BLaER1 treated with 17β-estradiol and CSF1 and Interleukin-3, amounts not matched to agents 10 nM and 100 nM (cell line): ENCODE results near the gene NAA35.

Experiments
- H3K27ac ChIP-seq, 11 experiments: shearing (Covaris generic); formaldehyde crosslinking; 2 replicates each; pipeline ENCODE4 v1.8.1; 2022
- H3K27me3 ChIP-seq, 11 experiments: shearing (Covaris generic); formaldehyde crosslinking; 2 replicates each; pipeline ENCODE4 v1.8.1; 2022
- H3K36me3 ChIP-seq, 11 experiments: shearing (Covaris generic); formaldehyde crosslinking; 2 replicates each; pipeline ENCODE4 v1.8.1; 2022
- H3K4me1 ChIP-seq, 10 experiments: shearing (Covaris generic); formaldehyde crosslinking; 2 replicates each; pipeline ENCODE4 v1.8.1; 2022
- H3K4me2 ChIP-seq, 11 experiments: shearing (Covaris generic); formaldehyde crosslinking; 2 replicates each; pipeline ENCODE4 v1.8.1; 2022
- H3K4me3 ChIP-seq, 10 experiments: shearing (Covaris generic); formaldehyde crosslinking; 2 replicates each; pipeline ENCODE4 v1.8.1; 2022
- H3K9ac ChIP-seq, 11 experiments: shearing (Covaris generic); formaldehyde crosslinking; 2 replicates each; pipeline ENCODE4 v1.8.1; 2022
- H3K9me3 ChIP-seq, 11 experiments: shearing (Covaris generic); formaldehyde crosslinking; replicated peaks in 1 of 11; 2 replicates each; pipeline ENCODE4 v1.8.1; 2022
- H4K20me1 ChIP-seq, 11 experiments: shearing (Covaris generic); formaldehyde crosslinking; 2 replicates each; pipeline ENCODE4 v1.8.1; 2022
- Cebpa-rat ChIP-seq, 11 experiments: shearing (Covaris generic); IDR thresholded peaks; 2 replicates each; pipeline ENCODE4 v1.8.1; 2022

NAA35 gene

GRCh38 chr9:85940832-85941621 is at the start of gene NAA35:
Gene NAA35, plus strand, starts transcription at chr9:85941146. Its CDS starts 1,014 bp downstream, at chr9:85942160.
- H3K9ac ChIP-seq: peak within 1 kb of the TSS; percentile 89 to 96 (median 93)
- H3K4me1 ChIP-seq: peaks cover 29 to 50% (median 41%) of the 10 kb centered on the region in 10 experiments
- H3K4me2 ChIP-seq: peak within 1 kb of the TSS; percentile 75 to 94 (median 86)
- TF ChIP-seq Cebpa-rat (IDR thresholded peaks at IDR 0.05): no peak
- H3K36me3 ChIP-seq: peaks cover 31 to 38% (median 35%) of the 10 kb centered on the region in 11 experiments
- peaks cover 0 to 47% (median 36%) of the 10 kb centered on the region in 11 experiments; a peak in 14 of 22 replicates for H4K20me1 ChIP-seq
- H3K9me3 ChIP-seq: peaks cover 0 to 5% (median 0%) of the 10 kb centered on the region in 11 experiments; a peak in 1 of 22 replicates
- no peaks in the 10 kb centered on the region for H3K27me3 ChIP-seq
- H3K4me3 ChIP-seq: peak within 1 kb of the TSS; percentile 81 to 100 (median 93)
- peak within 1 kb of the TSS; percentile 83 to 95 (median 89) for H3K27ac ChIP-seq

- Histone ChIP-seq H3K9me3 (peaks cover 11 to 28% (median 24%) of the 10 kb centered on the region in 11 experiments; a peak in 20 of 22 replicates), H3K36me3 (peaks cover 0 to 4% (median 0%) of the 10 kb centered on the region in 11 experiments; a peak in 1 of 22 replicates), H3K27ac (no peak overlapping the region), H3K9ac (no peak overlapping the region), H3K4me2 (no peak overlapping the region), H3K4me1 (peaks cover 0 to 5% (median 3%) of the 10 kb centered on the region in 10 experiments; a peak in 12 of 20 replicates), H4K20me1 (no peaks in the 10 kb centered on the region), H3K4me3 (no peak overlapping the region), H3K27me3 (no peaks in the 10 kb centered on the region)
- no peak for TF ChIP-seq Cebpa-rat (IDR thresholded peaks at IDR 0.05)
Observed at GRCh38 chr9:85892401-85892800, 48.5 kb upstream of the NAA35 start.

- H3K27me3 ChIP-seq: no peaks in the 10 kb centered on the region
- no peak overlapping the region for H3K4me2 ChIP-seq
- no peak overlapping the region for H3K4me3 ChIP-seq
- no peak for TF ChIP-seq Cebpa-rat (IDR thresholded peaks at IDR 0.05)
- peaks cover 0 to 4% (median 0%) of the 10 kb centered on the region in 11 experiments; a peak in 1 of 22 replicates for H3K36me3 ChIP-seq
- no peak overlapping the region for H3K27ac ChIP-seq
- H3K9me3 ChIP-seq: peaks cover 11 to 28% (median 24%) of the 10 kb centered on the region in 11 experiments; a peak in 20 of 22 replicates
- H3K9ac ChIP-seq: no peak overlapping the region
- no peaks in the 10 kb centered on the region for H4K20me1 ChIP-seq
- peaks cover 5 to 17% (median 13%) of the 10 kb centered on the region in 10 experiments; a peak in 15 of 20 replicates for H3K4me1 ChIP-seq
Observed at GRCh38 chr9:85895685-85896084, 45.3 kb upstream of the NAA35 start.

- H4K20me1 ChIP-seq: no peaks in the 10 kb centered on the region
- H3K4me1 ChIP-seq: peaks cover 5 to 17% (median 13%) of the 10 kb centered on the region in 10 experiments; a peak in 15 of 20 replicates
- no peak overlapping the region for H3K4me3 ChIP-seq
- H3K27ac ChIP-seq: no peak overlapping the region
- TF ChIP-seq Cebpa-rat (IDR thresholded peaks at IDR 0.05): no peak
- peak overlapping the region in 8 of 11 experiments; percentile 0 to 62 (median 50); a peak in 13 of 22 replicates for H3K4me2 ChIP-seq
- H3K27me3 ChIP-seq: no peaks in the 10 kb centered on the region
- H3K9ac ChIP-seq: no peak overlapping the region
- no peaks in the 10 kb centered on the region for H3K36me3 ChIP-seq
- H3K9me3 ChIP-seq: peaks cover 0 to 16% (median 6%) of the 10 kb centered on the region in 11 experiments; a peak in 16 of 22 replicates
Observed at GRCh38 chr9:85897848-85898247, 43.1 kb upstream of the NAA35 start.

- no peak for TF ChIP-seq Cebpa-rat (IDR thresholded peaks at IDR 0.05)
- Histone ChIP-seq H3K9me3 (peaks cover 0 to 11% (median 2%) of the 10 kb centered on the region in 11 experiments; a peak in 10 of 22 replicates), H3K27me3 (no peaks in the 10 kb centered on the region), H3K4me2 (peak overlapping the region in 7 of 11 experiments; percentile 0 to 62 (median 53); a peak in 11 of 22 replicates), H4K20me1 (no peaks in the 10 kb centered on the region), H3K27ac (no peak overlapping the region), H3K4me3 (no peak overlapping the region), H3K9ac (no peak overlapping the region), H3K36me3 (no peaks in the 10 kb centered on the region), H3K4me1 (peaks cover 5 to 17% (median 13%) of the 10 kb centered on the region in 10 experiments; a peak in 15 of 20 replicates)
Observed at GRCh38 chr9:85898332-85898731, 42.6 kb upstream of the NAA35 start.

GRCh38 chr9:85899388-85899787 is 41.6 kb upstream of the NAA35 start:
- Histone ChIP-seq H3K9me3 (0 out of 22 replicates have a peak, but pooled peaks cover 0 to under 1% (median 0%) of the 10 kb centered on the region in 11 experiments), H3K4me2 (no peak overlapping the region), H3K4me3 (no peak overlapping the region), H3K4me1 (peaks cover 5 to 17% (median 13%) of the 10 kb centered on the region in 10 experiments; a peak in 15 of 20 replicates), H3K27ac (no peak overlapping the region), H4K20me1 (no peaks in the 10 kb centered on the region), H3K9ac (no peak overlapping the region), H3K36me3 (no peaks in the 10 kb centered on the region), H3K27me3 (no peaks in the 10 kb centered on the region)
- TF ChIP-seq Cebpa-rat (IDR thresholded peaks at IDR 0.05): no peak

GRCh38 chr9:85900504-85901201 is 40.3 kb upstream of the NAA35 start:
- H3K9me3 ChIP-seq: no peaks in the 10 kb centered on the region
- H4K20me1 ChIP-seq: no peaks in the 10 kb centered on the region
- H3K9ac ChIP-seq: no peak overlapping the region
- H3K36me3 ChIP-seq: no peaks in the 10 kb centered on the region
- no peak overlapping the region for H3K4me3 ChIP-seq
- no peak for TF ChIP-seq Cebpa-rat (IDR thresholded peaks at IDR 0.05)
- no peaks in the 10 kb centered on the region for H3K27me3 ChIP-seq
- H3K27ac ChIP-seq: no peak overlapping the region
- H3K4me1 ChIP-seq: peaks cover 5 to 17% (median 13%) of the 10 kb centered on the region in 10 experiments; a peak in 15 of 20 replicates
- no peak overlapping the region for H3K4me2 ChIP-seq

GRCh38 chr9:85904975-85905374 is 36.0 kb upstream of the NAA35 start:
- Histone ChIP-seq H3K36me3 (no peaks in the 10 kb centered on the region), H3K4me1 (peaks cover 0 to 9% (median 0%) of the 10 kb centered on the region in 10 experiments; a peak in 4 of 20 replicates), H3K4me2 (no peak overlapping the region), H3K4me3 (no peak overlapping the region), H3K9me3 (no peaks in the 10 kb centered on the region), H3K27me3 (no peaks in the 10 kb centered on the region), H3K9ac (no peak overlapping the region), H3K27ac (no peak overlapping the region), H4K20me1 (no peaks in the 10 kb centered on the region)
- TF ChIP-seq Cebpa-rat (IDR thresholded peaks at IDR 0.05): no peak

GRCh38 chr9:85905957-85906356 is 35.0 kb upstream of the NAA35 start:
- no peak overlapping the region for H3K4me2 ChIP-seq
- no peak overlapping the region for H3K4me3 ChIP-seq
- no peaks in the 10 kb centered on the region for H3K9me3 ChIP-seq
- no peaks in the 10 kb centered on the region for H3K27me3 ChIP-seq
- no peaks in the 10 kb centered on the region for H3K36me3 ChIP-seq
- no peaks in the 10 kb centered on the region for H4K20me1 ChIP-seq
- no peak for TF ChIP-seq Cebpa-rat (IDR thresholded peaks at IDR 0.05)
- no peak overlapping the region for H3K9ac ChIP-seq
- peaks cover 0 to 9% (median 0%) of the 10 kb centered on the region in 10 experiments; a peak in 4 of 20 replicates for H3K4me1 ChIP-seq
- no peak overlapping the region for H3K27ac ChIP-seq
